BLaER1 treated with 17β-estradiol and CSF1 and Interleukin-3, amounts not matched to agents 10 nM and 100 nM (cell line): ENCODE data around the gene RUNX1.

Source experiments
- H3K27ac ChIP-seq, 11 experiments: shearing (Covaris generic); formaldehyde crosslinking; 2 replicates each; pipeline ENCODE4 v1.8.1; 2022
- H3K27me3 ChIP-seq, 11 experiments: shearing (Covaris generic); formaldehyde crosslinking; 2 replicates each; pipeline ENCODE4 v1.8.1; 2022
- H3K36me3 ChIP-seq, 11 experiments: shearing (Covaris generic); formaldehyde crosslinking; 2 replicates each; pipeline ENCODE4 v1.8.1; 2022
- H3K4me1 ChIP-seq, 10 experiments: shearing (Covaris generic); formaldehyde crosslinking; 2 replicates each; pipeline ENCODE4 v1.8.1; 2022
- H3K4me2 ChIP-seq, 11 experiments: shearing (Covaris generic); formaldehyde crosslinking; 2 replicates each; pipeline ENCODE4 v1.8.1; 2022
- H3K4me3 ChIP-seq, 10 experiments: shearing (Covaris generic); formaldehyde crosslinking; 2 replicates each; pipeline ENCODE4 v1.8.1; 2022
- H3K9ac ChIP-seq, 11 experiments: shearing (Covaris generic); formaldehyde crosslinking; 2 replicates each; pipeline ENCODE4 v1.8.1; 2022
- H3K9me3 ChIP-seq, 11 experiments: shearing (Covaris generic); formaldehyde crosslinking; replicated peaks in 1 of 11; 2 replicates each; pipeline ENCODE4 v1.8.1; 2022
- H4K20me1 ChIP-seq, 11 experiments: shearing (Covaris generic); formaldehyde crosslinking; 2 replicates each; pipeline ENCODE4 v1.8.1; 2022
- Cebpa-rat ChIP-seq, 11 experiments: shearing (Covaris generic); IDR thresholded peaks; 2 replicates each; pipeline ENCODE4 v1.8.1; 2022

The RUNX1 gene

GRCh38 chr21:34984356-34985058 lies 64.6 kb downstream of the RUNX1 start:
- Histone ChIP-seq H3K9ac (peak overlapping the region in 6 of 11 experiments; percentile 23 to 52 (median 40); a peak in 8 of 22 replicates), H3K4me2 (peak overlapping the region; percentile 76 to 95 (median 88))

GRCh38 chr21:34983680-34984086 lies 65.4 kb downstream of the RUNX1 start:
- no peaks in the 10 kb centered on the region for H3K9me3 ChIP-seq
- peak overlapping the region in 5 of 11 experiments; percentile 26 to 52 (median 49); a peak in 12 of 22 replicates for H3K9ac ChIP-seq
- H3K4me2 ChIP-seq, result peak overlapping the region; percentile 76 to 95 (median 88)
- peaks cover 0 to 90% (median 65%) of the 10 kb centered on the region in 11 experiments; a peak in 17 of 22 replicates for H3K36me3 ChIP-seq
- no peak for TF ChIP-seq Cebpa-rat (IDR thresholded peaks at IDR 0.05)
- H3K27ac ChIP-seq, result peak overlapping the region in 10 of 11 experiments; percentile 18 to 83 (median 66); a peak in 18 of 22 replicates
- peaks cover 4 to 85% (median 45%) of the 10 kb centered on the region in 11 experiments; a peak in 17 of 22 replicates for H4K20me1 ChIP-seq
- peaks cover 63 to 76% (median 68%) of the 10 kb centered on the region in 10 experiments for H3K4me1 ChIP-seq
- H3K4me3 ChIP-seq, result peak overlapping the region in 5 of 10 experiments; percentile 4 to 28 (median 25); a peak in 4 of 20 replicates
- peaks cover 0 to 15% (median 0%) of the 10 kb centered on the region in 11 experiments; a peak in 5 of 22 replicates for H3K27me3 ChIP-seq

More at GRCh38 chr21:34984356-34985058, 64.6 kb downstream of the RUNX1 start:
- H3K27me3 ChIP-seq, result peaks cover 0 to 23% (median 0%) of the 10 kb centered on the region in 11 experiments; a peak in 5 of 22 replicates
- peak overlapping the region in 6 of 10 experiments; percentile 1 to 28 (median 20); a peak in 6 of 20 replicates for H3K4me3 ChIP-seq
- no peaks in the 10 kb centered on the region for H3K9me3 ChIP-seq
- peaks cover 68 to 84% (median 75%) of the 10 kb centered on the region in 10 experiments for H3K4me1 ChIP-seq
- peak overlapping the region in 10 of 11 experiments; percentile 18 to 83 (median 66); a peak in 18 of 22 replicates for H3K27ac ChIP-seq
- peaks cover 0 to 82% (median 57%) of the 10 kb centered on the region in 11 experiments; a peak in 17 of 22 replicates for H3K36me3 ChIP-seq
- peaks cover 6 to 85% (median 54%) of the 10 kb centered on the region in 11 experiments; a peak in 17 of 22 replicates for H4K20me1 ChIP-seq
- no peak for TF ChIP-seq Cebpa-rat (IDR thresholded peaks at IDR 0.05)

- Histone ChIP-seq H3K9ac (no peak overlapping the region), H3K36me3 (peaks cover 0 to 99% (median 80%) of the 10 kb centered on the region in 11 experiments; a peak in 17 of 22 replicates), H3K27ac (no peak overlapping the region; a peak in 1 of 22 replicates), H4K20me1 (peaks cover 0 to 71% (median 27%) of the 10 kb centered on the region in 11 experiments; a peak in 15 of 22 replicates), H3K4me1 (peaks cover 44 to 57% (median 49%) of the 10 kb centered on the region in 10 experiments), H3K4me3 (no peak overlapping the region), H3K27me3 (no peaks in the 10 kb centered on the region), H3K9me3 (no peaks in the 10 kb centered on the region), H3K4me2 (peak overlapping the region in 2 of 11 experiments; percentile 91 to 92; a peak in 2 of 22 replicates)
- TF ChIP-seq Cebpa-rat (IDR thresholded peaks at IDR 0.05), result no peak
Observed at GRCh38 chr21:34981791-34982190, 67.3 kb downstream of the RUNX1 start.

GRCh38 chr21:34980423-34981115 lies 68.5 kb downstream of the RUNX1 start:
- Histone ChIP-seq H3K4me1 (peaks cover 32 to 47% (median 38%) of the 10 kb centered on the region in 10 experiments), H3K4me3 (no peak overlapping the region), H3K27me3 (no peaks in the 10 kb centered on the region), H4K20me1 (peaks cover 0 to 65% (median 20%) of the 10 kb centered on the region in 11 experiments; a peak in 14 of 22 replicates), H3K9ac (no peak overlapping the region), H3K4me2 (0 out of 22 replicates have a peak overlapping the region, but pooled peaks of 1 of the 11 experiments have one; percentile 3), H3K36me3 (peaks cover 0 to 98% (median 76%) of the 10 kb centered on the region in 11 experiments; a peak in 17 of 22 replicates), H3K27ac (0 out of 22 replicates have a peak overlapping the region, but pooled peaks of 2 of the 11 experiments have one; percentile 2 to 20), H3K9me3 (no peaks in the 10 kb centered on the region)
- no peak for TF ChIP-seq Cebpa-rat (IDR thresholded peaks at IDR 0.05)

GRCh38 chr21:34979383-34979782 lies 69.7 kb downstream of the RUNX1 start:
- TF ChIP-seq Cebpa-rat (IDR thresholded peaks at IDR 0.05), result no peak
- H3K4me1 ChIP-seq, result peaks cover 21 to 47% (median 27%) of the 10 kb centered on the region in 10 experiments
- no peak overlapping the region for H3K9ac ChIP-seq
- no peak overlapping the region for H3K4me3 ChIP-seq
- H3K36me3 ChIP-seq, result peaks cover 0 to 98% (median 79%) of the 10 kb centered on the region in 11 experiments; a peak in 17 of 22 replicates
- peaks cover 0 to 65% (median 22%) of the 10 kb centered on the region in 11 experiments; a peak in 15 of 22 replicates for H4K20me1 ChIP-seq
- no peak overlapping the region for H3K27ac ChIP-seq
- no peak overlapping the region for H3K4me2 ChIP-seq
- H3K27me3 ChIP-seq, result no peaks in the 10 kb centered on the region
- H3K9me3 ChIP-seq, result no peaks in the 10 kb centered on the region

GRCh38 chr21:34977333-34977732 lies 71.8 kb downstream of the RUNX1 start:
- Histone ChIP-seq H3K36me3 (peaks cover 0 to 99% (median 91%) of the 10 kb centered on the region in 11 experiments; a peak in 17 of 22 replicates), H4K20me1 (peaks cover 0 to 76% (median 33%) of the 10 kb centered on the region in 11 experiments; a peak in 9 of 22 replicates), H3K4me2 (no peak overlapping the region), H3K27ac (no peak overlapping the region), H3K4me3 (no peak overlapping the region), H3K27me3 (no peaks in the 10 kb centered on the region), H3K9me3 (no peaks in the 10 kb centered on the region), H3K9ac (no peak overlapping the region), H3K4me1 (peaks cover under 1 to 55% (median 16%) of the 10 kb centered on the region in 10 experiments; a peak in 13 of 20 replicates)
- no peak for TF ChIP-seq Cebpa-rat (IDR thresholded peaks at IDR 0.05)

- H3K27ac ChIP-seq, result no peak overlapping the region
- no peaks in the 10 kb centered on the region for H3K9me3 ChIP-seq
- H3K4me3 ChIP-seq, result no peak overlapping the region
- peak overlapping the region in 7 of 11 experiments; percentile 11 to 54 (median 23); a peak in 9 of 22 replicates for H3K4me2 ChIP-seq
- peaks cover 0 to 98% (median 73%) of the 10 kb centered on the region in 11 experiments; a peak in 17 of 22 replicates for H3K36me3 ChIP-seq
- no peaks in the 10 kb centered on the region for H3K27me3 ChIP-seq
- H3K9ac ChIP-seq, result no peak overlapping the region
- no peak for TF ChIP-seq Cebpa-rat (IDR thresholded peaks at IDR 0.05)
- peaks cover 0 to 81% (median 62%) of the 10 kb centered on the region in 11 experiments; a peak in 14 of 22 replicates for H4K20me1 ChIP-seq
- H3K4me1 ChIP-seq, result peaks cover 11 to 66% (median 28%) of the 10 kb centered on the region in 10 experiments
Observed at GRCh38 chr21:34974162-34974981, 74.7 kb downstream of the RUNX1 start.
